WTC11 (cell line): ENCODE data around the gene SMARCC2. TPM values are rescaled to one million over a fixed set of nuclear protein-coding genes. Genes with fewer than 3 reads are reported as not detected.

Source experiments
- ATAC-seq: fragments of 200-7000 bp; cut with Tn5 transposase; 2 replicates; pipeline ENCODE4 v1.10.0; 2021; ENCODE audit warnings: mild to moderate bottlenecking, moderate library complexity
- CTCF ChIA-PET: fragments of 300-600 bp; sonication (Branson Sonifier 250); formaldehyde crosslinking; loops from one replicate; lab custom pipeline; 2021; ENCODE audit warnings: antibody characterized with exemption; lab: Charles Lee
- POLR2A ChIA-PET: fragments of 350-600 bp; sonication (Branson Sonifier 250); formaldehyde crosslinking; loops from one replicate; lab custom pipeline; 2021; ENCODE audit warnings: antibody characterized with exemption; lab: Charles Lee
- DNase-seq: peaks from one replicate; pipeline ENCODE4 v3.0.0; 2021; ENCODE audit warnings: low spot score
- H3K27ac Mint-ChIP-seq: 2 replicates; pipeline ENCODE4 v1.8.0; 2021; ENCODE audit warnings: mixed read lengths
- H3K27me3 Mint-ChIP-seq: 2 replicates; pipeline ENCODE4 v1.8.0; 2021; ENCODE audit warnings: low read depth, mild to moderate bottlenecking, moderate library complexity, mixed read lengths
- H3K36me3 Mint-ChIP-seq: 2 replicates; pipeline ENCODE4 v1.8.0; 2021; ENCODE audit warnings: mixed read lengths
- H3K4me1 Mint-ChIP-seq: 2 replicates; pipeline ENCODE4 v1.8.0; 2022; ENCODE audit warnings: mixed read lengths
- H3K4me3 Mint-ChIP-seq: 2 replicates; pipeline ENCODE4 v1.8.0; 2021; ENCODE audit warnings: mild to moderate bottlenecking, moderate library complexity, mixed read lengths
- H3K9me3 Mint-ChIP-seq: 2 replicates; pipeline ENCODE4 v1.8.0; 2021; ENCODE audit warnings: mixed read lengths
- ELF4 ChIP-seq: sonication (generic); formaldehyde crosslinking; IDR thresholded peaks from 2 replicates; pipeline ENCODE4 v1.8.1; 2022; ENCODE audit warnings: low read depth, mild to moderate bottlenecking, moderate library complexity, missing genetic modification reagents
- GTF2I ChIP-seq: fragments of 250-450 bp; sonication (Bioruptor Pico); conservative IDR thresholded peaks from 2 replicates; pipeline ENCODE4 v1.4.0; 2021; ENCODE audit warnings: mild to moderate bottlenecking
- JUN ChIP-seq: sonication (generic); formaldehyde crosslinking; IDR thresholded peaks from 2 replicates; pipeline ENCODE4 v1.8.0; 2023; ENCODE audit warnings: mild to moderate bottlenecking, missing genetic modification reagents
- MYBL2 ChIP-seq: sonication (generic); formaldehyde crosslinking; IDR thresholded peaks from 2 replicates; pipeline ENCODE4 v1.8.1; 2023; ENCODE audit warnings: mild to moderate bottlenecking, moderate library complexity, missing genetic modification reagents
- OVOL2 ChIP-seq: fragments of 250-450 bp; sonication (Bioruptor Pico); IDR thresholded peaks from 2 replicates; pipeline ENCODE4 v1.9.0; 2021; ENCODE audit warnings: mild to moderate bottlenecking, borderline replicate concordance
- SMAD3 ChIP-seq: sonication (generic); formaldehyde crosslinking; IDR thresholded peaks from 2 replicates; pipeline ENCODE4 v1.8.0; 2022; ENCODE audit warnings: missing genetic modification reagents, mild to moderate bottlenecking, borderline replicate concordance
- SMAD4 ChIP-seq: sonication (generic); formaldehyde crosslinking; IDR thresholded peaks from 2 replicates; pipeline ENCODE4 v1.8.0; 2022; ENCODE audit warnings: mild to moderate bottlenecking, missing genetic modification reagents
- SP1 ChIP-seq: sonication (generic); formaldehyde crosslinking; conservative IDR thresholded peaks from 2 replicates; pipeline ENCODE4 v1.8.1; 2022; ENCODE audit warnings: missing genetic modification reagents
- TCF7 ChIP-seq: sonication (generic); formaldehyde crosslinking; IDR thresholded peaks from 2 replicates; pipeline ENCODE4 v1.8.0; 2022; ENCODE audit warnings: mild to moderate bottlenecking, low read depth, missing genetic modification reagents, moderate library complexity
- ZNF138 ChIP-seq: sonication (generic); formaldehyde crosslinking; conservative IDR thresholded peaks from 2 replicates; pipeline ENCODE4 v1.8.1; 2022; ENCODE audit warnings: mild to moderate bottlenecking, moderate library complexity, missing genetic modification reagents
- ZNF219 ChIP-seq: sonication (generic); formaldehyde crosslinking; IDR thresholded peaks from 2 replicates; pipeline ENCODE4 v1.8.0; 2023; ENCODE audit warnings: missing genetic modification reagents, mild to moderate bottlenecking, borderline replicate concordance
- ZNF396 ChIP-seq: fragments of 250-450 bp; sonication (Bioruptor Pico); IDR thresholded peaks from 2 replicates; pipeline ENCODE4 v1.8.0; 2021; ENCODE audit warnings: mild to moderate bottlenecking, moderate library complexity, borderline replicate concordance
- total RNA-seq: library from RNA; stranded (reverse); gene quantifications from 3 replicates; pipeline ENCODE4 v1.2.3, GENCODE V29; 2021
- TF ChIP-seq, protein P1 (sequence below): fragments of 250-450 bp; sonication (Bioruptor Pico); IDR thresholded peaks from 2 replicates; pipeline ENCODE4 v1.9.0; 2021; ENCODE audit warnings: mild to moderate bottlenecking, borderline replicate concordance
- TF ChIP-seq, protein P2 (sequence below): sonication (generic); formaldehyde crosslinking; IDR thresholded peaks from 2 replicates; pipeline ENCODE4 v1.8.1; 2022; ENCODE audit warnings: low read depth, missing genetic modification reagents, borderline replicate concordance
- TF ChIP-seq, protein P3 (sequence below): fragments of 250-450 bp; sonication (Bioruptor Pico); IDR thresholded peaks from 2 replicates; pipeline ENCODE4 v1.9.0; 2021; ENCODE audit warnings: mild to moderate bottlenecking
- TF ChIP-seq, protein P4 (sequence below): sonication (generic); formaldehyde crosslinking; conservative IDR thresholded peaks from 2 replicates; pipeline ENCODE4 v1.8.1; 2022; ENCODE audit warnings: mild to moderate bottlenecking, missing genetic modification reagents
- TF ChIP-seq, protein P5 (sequence below): sonication (generic); formaldehyde crosslinking; IDR thresholded peaks from 2 replicates; pipeline ENCODE4 v1.8.1; 2022; ENCODE audit warnings: mild to moderate bottlenecking, missing genetic modification reagents, moderate library complexity, borderline replicate concordance
- TF ChIP-seq, protein P6 (sequence below): fragments of 250-450 bp; sonication (Bioruptor Pico); IDR thresholded peaks from 2 replicates; pipeline ENCODE4 v1.9.0; 2021; ENCODE audit warnings: mild to moderate bottlenecking
- TF ChIP-seq, protein P7 (sequence below): fragments of 200-600 bp; IDR thresholded peaks from 2 replicates; pipeline ENCODE4 v1.8.0; 2022; ENCODE audit warnings: antibody characterized with exemption

The SMARCC2 gene
- total RNA-seq, 1 experiment from 2014 or later, result 76.8 TPM

DNA sequence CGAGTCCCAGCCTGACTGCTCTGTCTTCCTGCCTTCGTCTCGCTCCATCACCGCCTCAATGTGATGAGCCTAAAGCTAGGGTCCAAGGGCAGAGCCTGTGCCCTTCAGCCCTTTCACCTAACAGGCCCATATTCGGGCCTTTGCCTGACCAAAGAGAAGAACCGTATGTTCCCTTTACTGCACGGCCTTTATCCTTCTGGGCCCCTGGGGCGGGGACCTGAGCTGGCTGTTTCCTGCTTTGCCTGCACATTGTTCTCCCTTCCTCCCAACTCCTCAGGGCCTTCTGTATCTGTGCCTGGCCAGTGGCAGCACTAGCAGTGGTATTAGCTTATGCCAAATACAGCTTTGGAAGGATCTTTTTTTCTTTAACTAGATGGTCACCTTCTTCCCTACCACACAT lies 45.4 kb downstream of the SMARCC2 start:
- no peaks in the 10 kb centered on the region for H3K27me3 Mint-ChIP-seq
- ChIA-PET POLR2A (no interaction called here), CTCF (interaction anchor here (1.0 kb wide), 1 partner anchor 19 kb away, joined by 4 read pairs; no protein-coding TSS in a partner anchor)
- peaks cover 9% of the 10 kb centered on the region for H3K9me3 Mint-ChIP-seq
- no peak overlapping the region for H3K4me3 Mint-ChIP-seq
- no peak overlapping the region for H3K27ac Mint-ChIP-seq
- ATAC-seq (no peak), DNase-seq (no peak)
- TF ChIP-seq, protein P1, sequence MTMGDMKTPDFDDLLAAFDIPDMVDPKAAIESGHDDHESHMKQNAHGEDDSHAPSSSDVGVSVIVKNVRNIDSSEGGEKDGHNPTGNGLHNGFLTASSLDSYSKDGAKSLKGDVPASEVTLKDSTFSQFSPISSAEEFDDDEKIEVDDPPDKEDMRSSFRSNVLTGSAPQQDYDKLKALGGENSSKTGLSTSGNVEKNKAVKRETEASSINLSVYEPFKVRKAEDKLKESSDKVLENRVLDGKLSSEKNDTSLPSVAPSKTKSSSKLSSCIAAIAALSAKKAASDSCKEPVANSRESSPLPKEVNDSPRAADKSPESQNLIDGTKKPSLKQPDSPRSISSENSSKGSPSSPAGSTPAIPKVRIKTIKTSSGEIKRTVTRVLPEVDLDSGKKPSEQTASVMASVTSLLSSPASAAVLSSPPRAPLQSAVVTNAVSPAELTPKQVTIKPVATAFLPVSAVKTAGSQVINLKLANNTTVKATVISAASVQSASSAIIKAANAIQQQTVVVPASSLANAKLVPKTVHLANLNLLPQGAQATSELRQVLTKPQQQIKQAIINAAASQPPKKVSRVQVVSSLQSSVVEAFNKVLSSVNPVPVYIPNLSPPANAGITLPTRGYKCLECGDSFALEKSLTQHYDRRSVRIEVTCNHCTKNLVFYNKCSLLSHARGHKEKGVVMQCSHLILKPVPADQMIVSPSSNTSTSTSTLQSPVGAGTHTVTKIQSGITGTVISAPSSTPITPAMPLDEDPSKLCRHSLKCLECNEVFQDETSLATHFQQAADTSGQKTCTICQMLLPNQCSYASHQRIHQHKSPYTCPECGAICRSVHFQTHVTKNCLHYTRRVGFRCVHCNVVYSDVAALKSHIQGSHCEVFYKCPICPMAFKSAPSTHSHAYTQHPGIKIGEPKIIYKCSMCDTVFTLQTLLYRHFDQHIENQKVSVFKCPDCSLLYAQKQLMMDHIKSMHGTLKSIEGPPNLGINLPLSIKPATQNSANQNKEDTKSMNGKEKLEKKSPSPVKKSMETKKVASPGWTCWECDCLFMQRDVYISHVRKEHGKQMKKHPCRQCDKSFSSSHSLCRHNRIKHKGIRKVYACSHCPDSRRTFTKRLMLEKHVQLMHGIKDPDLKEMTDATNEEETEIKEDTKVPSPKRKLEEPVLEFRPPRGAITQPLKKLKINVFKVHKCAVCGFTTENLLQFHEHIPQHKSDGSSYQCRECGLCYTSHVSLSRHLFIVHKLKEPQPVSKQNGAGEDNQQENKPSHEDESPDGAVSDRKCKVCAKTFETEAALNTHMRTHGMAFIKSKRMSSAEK (CRISPR knock-in tag), result no peak
- TF ChIP-seq ZNF396 (CRISPR knock-in tag), result no peak
- TF ChIP-seq, protein P2, sequence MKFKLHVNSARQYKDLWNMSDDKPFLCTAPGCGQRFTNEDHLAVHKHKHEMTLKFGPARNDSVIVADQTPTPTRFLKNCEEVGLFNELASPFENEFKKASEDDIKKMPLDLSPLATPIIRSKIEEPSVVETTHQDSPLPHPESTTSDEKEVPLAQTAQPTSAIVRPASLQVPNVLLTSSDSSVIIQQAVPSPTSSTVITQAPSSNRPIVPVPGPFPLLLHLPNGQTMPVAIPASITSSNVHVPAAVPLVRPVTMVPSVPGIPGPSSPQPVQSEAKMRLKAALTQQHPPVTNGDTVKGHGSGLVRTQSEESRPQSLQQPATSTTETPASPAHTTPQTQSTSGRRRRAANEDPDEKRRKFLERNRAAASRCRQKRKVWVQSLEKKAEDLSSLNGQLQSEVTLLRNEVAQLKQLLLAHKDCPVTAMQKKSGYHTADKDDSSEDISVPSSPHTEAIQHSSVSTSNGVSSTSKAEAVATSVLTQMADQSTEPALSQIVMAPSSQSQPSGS (CRISPR knock-in tag), result no peak
- no peak for TF ChIP-seq ZNF219
- TF ChIP-seq, protein P3, sequence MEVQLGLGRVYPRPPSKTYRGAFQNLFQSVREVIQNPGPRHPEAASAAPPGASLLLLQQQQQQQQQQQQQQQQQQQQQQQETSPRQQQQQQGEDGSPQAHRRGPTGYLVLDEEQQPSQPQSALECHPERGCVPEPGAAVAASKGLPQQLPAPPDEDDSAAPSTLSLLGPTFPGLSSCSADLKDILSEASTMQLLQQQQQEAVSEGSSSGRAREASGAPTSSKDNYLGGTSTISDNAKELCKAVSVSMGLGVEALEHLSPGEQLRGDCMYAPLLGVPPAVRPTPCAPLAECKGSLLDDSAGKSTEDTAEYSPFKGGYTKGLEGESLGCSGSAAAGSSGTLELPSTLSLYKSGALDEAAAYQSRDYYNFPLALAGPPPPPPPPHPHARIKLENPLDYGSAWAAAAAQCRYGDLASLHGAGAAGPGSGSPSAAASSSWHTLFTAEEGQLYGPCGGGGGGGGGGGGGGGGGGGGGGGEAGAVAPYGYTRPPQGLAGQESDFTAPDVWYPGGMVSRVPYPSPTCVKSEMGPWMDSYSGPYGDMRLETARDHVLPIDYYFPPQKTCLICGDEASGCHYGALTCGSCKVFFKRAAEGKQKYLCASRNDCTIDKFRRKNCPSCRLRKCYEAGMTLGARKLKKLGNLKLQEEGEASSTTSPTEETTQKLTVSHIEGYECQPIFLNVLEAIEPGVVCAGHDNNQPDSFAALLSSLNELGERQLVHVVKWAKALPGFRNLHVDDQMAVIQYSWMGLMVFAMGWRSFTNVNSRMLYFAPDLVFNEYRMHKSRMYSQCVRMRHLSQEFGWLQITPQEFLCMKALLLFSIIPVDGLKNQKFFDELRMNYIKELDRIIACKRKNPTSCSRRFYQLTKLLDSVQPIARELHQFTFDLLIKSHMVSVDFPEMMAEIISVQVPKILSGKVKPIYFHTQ (CRISPR knock-in tag), result no peak
- TF ChIP-seq ELF4 (CRISPR knock-in tag), result no peak
- TF ChIP-seq, protein P4, sequence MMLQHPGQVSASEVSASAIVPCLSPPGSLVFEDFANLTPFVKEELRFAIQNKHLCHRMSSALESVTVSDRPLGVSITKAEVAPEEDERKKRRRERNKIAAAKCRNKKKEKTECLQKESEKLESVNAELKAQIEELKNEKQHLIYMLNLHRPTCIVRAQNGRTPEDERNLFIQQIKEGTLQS (CRISPR knock-in tag), result no peak
- no peak for TF ChIP-seq OVOL2
- no peaks in the 10 kb centered on the region for H3K4me1 Mint-ChIP-seq
- H3K36me3 Mint-ChIP-seq, result peaks cover 63% of the 10 kb centered on the region

DNA sequence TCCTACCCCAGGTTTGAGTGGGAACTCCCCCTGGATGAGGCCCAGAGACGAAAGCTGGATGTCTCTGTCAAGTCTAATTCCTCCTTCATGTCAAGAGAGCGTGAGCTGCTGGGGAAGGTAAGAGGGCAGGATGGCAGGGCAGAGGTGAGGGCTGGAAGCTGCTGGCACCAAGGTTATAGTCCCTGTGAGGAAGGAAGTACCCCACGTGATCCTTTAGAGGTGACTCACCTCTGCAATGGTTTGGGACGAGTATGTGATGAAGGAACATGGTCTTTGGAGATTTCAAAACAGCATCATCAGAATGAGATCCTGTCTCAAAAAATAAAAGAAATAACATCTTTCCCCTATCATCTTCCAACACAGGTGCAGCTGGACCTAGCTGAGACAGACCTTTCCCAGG lies 46.1 kb downstream of the SMARCC2 start:
- ChIA-PET CTCF (interaction anchor here (1.4 kb wide), 1 partner anchor 8 kb away, joined by 6 read pairs; no protein-coding TSS in a partner anchor), POLR2A (interaction anchor here (1.5 to 1.6 kb wide), 2 partner anchors 16 to 25 kb away, joined by 4 read pairs; partner anchors contain the start of gene ZC3H10)
- no peaks in the 10 kb centered on the region for H3K27me3 Mint-ChIP-seq
- peaks cover 69% of the 10 kb centered on the region for H3K36me3 Mint-ChIP-seq
- DNase-seq (no peak), ATAC-seq (no peak)
- H3K4me1 Mint-ChIP-seq, result no peaks in the 10 kb centered on the region
- peaks cover 12% of the 10 kb centered on the region for H3K9me3 Mint-ChIP-seq
- TF ChIP-seq SP1 (CRISPR knock-in tag) (no peak), MYBL2 (CRISPR knock-in tag) (no peak), SMAD3 (no peak), ZNF138 (CRISPR knock-in tag) (no peak), JUN (CRISPR knock-in tag) (no peak), SMAD4 (CRISPR knock-in tag) (no peak), GTF2I (CRISPR knock-in tag) (no peak), TCF7 (CRISPR knock-in tag) (no peak)
- TF ChIP-seq, protein P5, sequence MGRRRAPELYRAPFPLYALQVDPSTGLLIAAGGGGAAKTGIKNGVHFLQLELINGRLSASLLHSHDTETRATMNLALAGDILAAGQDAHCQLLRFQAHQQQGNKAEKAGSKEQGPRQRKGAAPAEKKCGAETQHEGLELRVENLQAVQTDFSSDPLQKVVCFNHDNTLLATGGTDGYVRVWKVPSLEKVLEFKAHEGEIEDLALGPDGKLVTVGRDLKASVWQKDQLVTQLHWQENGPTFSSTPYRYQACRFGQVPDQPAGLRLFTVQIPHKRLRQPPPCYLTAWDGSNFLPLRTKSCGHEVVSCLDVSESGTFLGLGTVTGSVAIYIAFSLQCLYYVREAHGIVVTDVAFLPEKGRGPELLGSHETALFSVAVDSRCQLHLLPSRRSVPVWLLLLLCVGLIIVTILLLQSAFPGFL, result no peak
- TF ChIP-seq, protein P6, sequence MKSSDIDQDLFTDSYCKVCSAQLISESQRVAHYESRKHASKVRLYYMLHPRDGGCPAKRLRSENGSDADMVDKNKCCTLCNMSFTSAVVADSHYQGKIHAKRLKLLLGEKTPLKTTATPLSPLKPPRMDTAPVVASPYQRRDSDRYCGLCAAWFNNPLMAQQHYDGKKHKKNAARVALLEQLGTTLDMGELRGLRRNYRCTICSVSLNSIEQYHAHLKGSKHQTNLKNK (CRISPR knock-in tag), result no peak
- TF ChIP-seq, protein P7, sequence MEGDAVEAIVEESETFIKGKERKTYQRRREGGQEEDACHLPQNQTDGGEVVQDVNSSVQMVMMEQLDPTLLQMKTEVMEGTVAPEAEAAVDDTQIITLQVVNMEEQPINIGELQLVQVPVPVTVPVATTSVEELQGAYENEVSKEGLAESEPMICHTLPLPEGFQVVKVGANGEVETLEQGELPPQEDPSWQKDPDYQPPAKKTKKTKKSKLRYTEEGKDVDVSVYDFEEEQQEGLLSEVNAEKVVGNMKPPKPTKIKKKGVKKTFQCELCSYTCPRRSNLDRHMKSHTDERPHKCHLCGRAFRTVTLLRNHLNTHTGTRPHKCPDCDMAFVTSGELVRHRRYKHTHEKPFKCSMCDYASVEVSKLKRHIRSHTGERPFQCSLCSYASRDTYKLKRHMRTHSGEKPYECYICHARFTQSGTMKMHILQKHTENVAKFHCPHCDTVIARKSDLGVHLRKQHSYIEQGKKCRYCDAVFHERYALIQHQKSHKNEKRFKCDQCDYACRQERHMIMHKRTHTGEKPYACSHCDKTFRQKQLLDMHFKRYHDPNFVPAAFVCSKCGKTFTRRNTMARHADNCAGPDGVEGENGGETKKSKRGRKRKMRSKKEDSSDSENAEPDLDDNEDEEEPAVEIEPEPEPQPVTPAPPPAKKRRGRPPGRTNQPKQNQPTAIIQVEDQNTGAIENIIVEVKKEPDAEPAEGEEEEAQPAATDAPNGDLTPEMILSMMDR, result no peak
- H3K27ac Mint-ChIP-seq, result no peak overlapping the region
- no peak overlapping the region for H3K4me3 Mint-ChIP-seq
